A549 (cell line): ENCODE measurements around the gene RCAN2.

ENCODE experiments used
- CEBPB ChIP-seq, 2 experiments: fragments of >200 bp in 1 of 2; sonication (Bioruptor Twin) in 1 of 2; formaldehyde crosslinking in 1 of 2; IDR thresholded peaks; 2 replicates each; pipeline ENCODE4 v1.6.1; 2012 to 2016
- CTCF ChIP-seq: fragments of >200 bp; sonication (Bioruptor Twin); formaldehyde crosslinking; IDR thresholded peaks from 3 replicates; pipeline ENCODE4 v1.5.1; 2016
- EP300 ChIP-seq, 2 experiments: fragments of >200 bp; sonication (Bioruptor Twin); formaldehyde crosslinking; IDR thresholded peaks; 2 replicates in 1 of 2; 3 replicates in 1 of 2; pipeline ENCODE4 v1.6.1; 2016 to 2017
- NPAS2 ChIP-seq: fragments of 250-450 bp; sonication (Bioruptor Pico); IDR thresholded peaks from 2 replicates; pipeline ENCODE4 v1.8.0; 2022; ENCODE audit warnings: mild to moderate bottlenecking, moderate library complexity, borderline replicate concordance
- POLR2A ChIP-seq: IDR thresholded peaks from 2 replicates; pipeline ENCODE4 v1.6.1; 2012; ENCODE audit warnings: mild to moderate bottlenecking, low read length
- RAD21 ChIP-seq, 2 experiments: fragments of >200 bp in 1 of 2; sonication (Bioruptor Twin) in 1 of 2; formaldehyde crosslinking in 1 of 2; IDR thresholded peaks in 1 of 2; conservative IDR thresholded peaks in 1 of 2; 2 replicates in 1 of 2; 3 replicates in 1 of 2; pipeline ENCODE4 v1.6.1; 2012 to 2018; ENCODE audit warnings: inconsistent platforms in 1 of 2

GRCh38 chr6:46211917-46212316 is 279.3 kb downstream of the RCAN2 start:
- TF ChIP-seq RAD21 (conservative IDR thresholded peaks at IDR 0.05 in 1 of 2, IDR thresholded peaks at IDR 0.05 in 1 of 2) (no peak), POLR2A (no peak), EP300 (IDR thresholded peaks at IDR 0.05) (no peak), CTCF (no peak), NPAS2 (CRISPR knock-in tag) (no peak), CEBPB (IDR thresholded peaks at IDR 0.05) (no peak)
